Activated CD8-positive, alpha-beta T cell treated with anti-CD3 and anti-CD28 coated beads for 36 hours (primary cell): ENCODE results near the gene NPFFR1. TPM values are rescaled to one million over a fixed set of nuclear protein-coding genes. Genes with fewer than 3 reads are reported as not detected.

Experiments
- ATAC-seq: fragments of 200-7000 bp; cut with Tn5 transposase; one replicate; pipeline ENCODE4 v1.10.0; 2021; ENCODE audit warnings: mild to moderate bottlenecking, moderate library complexity
- CTCF ChIA-PET: fragments of 350-600 bp; sonication (Branson Sonifier 250); formaldehyde crosslinking; loops from one replicate; lab custom pipeline; 2021; ENCODE audit warnings: antibody characterized with exemption; lab: Charles Lee
- POLR2A ChIA-PET: fragments of 350-600 bp; sonication (Branson Sonifier 250); formaldehyde crosslinking; loops from one replicate; lab custom pipeline; 2021; ENCODE audit warnings: antibody characterized with exemption; lab: Charles Lee
- DNase-seq: peaks from one replicate; pipeline ENCODE4 v3.0.0-alpha.2; 2020
- H3K27ac Mint-ChIP-seq: one replicate; pipeline ENCODE4 v1.8.0; 2021; ENCODE audit warnings: mild to moderate bottlenecking, mixed read lengths
- H3K27me3 Mint-ChIP-seq: one replicate; pipeline ENCODE4 v1.8.0; 2021; ENCODE audit warnings: mixed read lengths
- H3K36me3 Mint-ChIP-seq: one replicate; pipeline ENCODE4 v1.8.0; 2021; ENCODE audit warnings: low read depth, mixed read lengths
- H3K4me1 Mint-ChIP-seq: one replicate; pipeline ENCODE4 v1.8.0; 2021; ENCODE audit warnings: low read depth, mixed read lengths
- H3K4me3 Mint-ChIP-seq: one replicate; pipeline ENCODE4 v1.8.0; 2021; ENCODE audit warnings: mild to moderate bottlenecking, moderate library complexity, mixed read lengths
- H3K9me3 Mint-ChIP-seq: one replicate; pipeline ENCODE4 v1.8.0; 2021; ENCODE audit warnings: mixed read lengths
- CTCF ChIP-seq: fragments of 200-600 bp; IDR thresholded peaks from one replicate; pipeline ENCODE4 v1.8.0; 2022; ENCODE audit warnings: antibody characterized with exemption, mild to moderate bottlenecking
- intact Hi-C: fragments of 100-400 bp; cut with micrococcal nuclease; formaldehyde crosslinking; loops from one replicate; pipeline ENCODE4 v1.10.0; 2022
- total RNA-seq, 2 experiments: library from RNA; stranded (reverse); gene quantifications; one replicate each; pipeline ENCODE4 v1.2.3, GENCODE V29; 2021

Gene NPFFR1
- total RNA-seq, 2 experiments from 2014 or later, result not detected

GRCh38 chr10:70201105-70201504 is 82.7 kb downstream of the NPFFR1 start:
- Mint-ChIP-seq H3K4me3 (no peak overlapping the region), H3K9me3 (no peaks in the 10 kb centered on the region), H3K27me3 (no peaks in the 10 kb centered on the region), H3K4me1 (peaks cover 31% of the 10 kb centered on the region), H3K27ac (peak overlapping the region; percentile 41), H3K36me3 (peaks cover 60% of the 10 kb centered on the region)
- DNase-seq, result no peak
- ChIA-PET POLR2A (no interaction called here), CTCF (interaction anchor here (0.6 to 4.8 kb wide), 2 partner anchors 53 to 149 kb away, joined by 3 to 44 read pairs; partner anchors contain the start of gene TYSND1)
- TF ChIP-seq CTCF, result no peak
- intact Hi-C loops, result no loop called here
- ATAC-seq, result no peak

GRCh38 chr10:70198696-70199466 is 84.9 kb downstream of the NPFFR1 start:
- H3K9me3 Mint-ChIP-seq, result no peaks in the 10 kb centered on the region
- H3K4me1 Mint-ChIP-seq, result peaks cover 31% of the 10 kb centered on the region
- intact Hi-C loops, result no loop called here
- no peak overlapping the region for H3K4me3 Mint-ChIP-seq
- H3K36me3 Mint-ChIP-seq, result peaks cover 48% of the 10 kb centered on the region
- POLR2A ChIA-PET, result interaction anchor here (0.6 to 2.1 kb wide), 5 partner anchors 20 to 33 kb away, joined by 3 to 8 read pairs (median 3); partner anchors contain the start of gene SAR1A
- H3K27ac Mint-ChIP-seq, result peak overlapping the region; percentile 20
- no peaks in the 10 kb centered on the region for H3K27me3 Mint-ChIP-seq
- CTCF ChIA-PET, result interaction anchor here (1.0 to 4.8 kb wide), 6 partner anchors 19 to 166 kb away, joined by 3 to 44 read pairs (median 12); partner anchors contain the start of gene TYSND1
- DNase-seq (peak; percentile 16), ATAC-seq (no peak)
- no peak for TF ChIP-seq CTCF

Other genes with a start within 250 kb of the NPFFR1 start
- gene MACROH2A2, start 231.2 kb downstream of the NPFFR1 start, total RNA-seq, result 1 to 10 TPM; 3.6 to 3.9 TPM
- gene AIFM2, start 151.2 kb downstream of the NPFFR1 start, total RNA-seq, result 1 to 10 TPM; 6.3 to 8.2 TPM
- 10 to 100 TPM; 20.0 to 20.3 TPM for gene TYSND1, start 137.3 kb downstream of the NPFFR1 start, total RNA-seq
- gene SAR1A, start 113.5 kb downstream of the NPFFR1 start, total RNA-seq, result 100 to 1,000 TPM in 1 of 2 experiments, 10 to 100 TPM in 1; 95.9 to 101 TPM
- gene PPA1, start 50.6 kb downstream of the NPFFR1 start, total RNA-seq, result 100 to 1,000 TPM; 357 to 368 TPM
- gene LRRC20, start 98.6 kb upstream of the NPFFR1 start, total RNA-seq, result 10 to 100 TPM; 10.6 to 14.0 TPM
- gene EIF4EBP2, start 120.1 kb upstream of the NPFFR1 start, total RNA-seq, result 10 to 100 TPM; 23.5 to 24.0 TPM
- not detected for gene NODAL, start 157.7 kb upstream of the NPFFR1 start, total RNA-seq
- 1 to 10 TPM; 6.6 to 6.8 TPM for gene PALD1, start 194.8 kb upstream of the NPFFR1 start, total RNA-seq